RWPE2 (cell line): Measurements from ENCODE around the gene CCDC88B.
A peak's percentile ranks its signal among the peaks of the same experiment; 100 is the strongest.

ENCODE experiments used
- ATAC-seq: fragments of 200-7000 bp; cut with Tn5 transposase; 3 replicates; pipeline ENCODE4 v1.9.1; 2021; ENCODE audit warnings: low read depth
- DNase-seq: peaks from one replicate; pipeline ENCODE4 v3.0.0-alpha.2; 2020; ENCODE audit warnings: low spot score
- H3K27ac ChIP-seq: fragments of 450-650 bp; 2 replicates; pipeline ENCODE4 v1.5.1; 2017; ENCODE audit warnings: mild to moderate bottlenecking; ENCODE audit not compliant: poor library complexity, severe bottlenecking
- H3K27me3 ChIP-seq: fragments of 250-450 bp; sonication (Bioruptor Pico); 2 replicates; pipeline ENCODE4 v1.5.1; 2021; ENCODE audit warnings: mild to moderate bottlenecking, moderate library complexity; ENCODE audit not compliant: insufficient read depth, poor library complexity, severe bottlenecking
- H3K36me3 ChIP-seq: fragments of 250-450 bp; sonication (Bioruptor Pico); 2 replicates; pipeline ENCODE4 v1.5.1; 2020; ENCODE audit warnings: low read depth, mild to moderate bottlenecking, moderate library complexity
- H3K4me1 ChIP-seq: fragments of 250-450 bp; sonication (Bioruptor Pico); 2 replicates; pipeline ENCODE4 v1.5.1; 2021; ENCODE audit warnings: mild to moderate bottlenecking, moderate library complexity; ENCODE audit not compliant: insufficient read depth, poor library complexity, severe bottlenecking
- H3K4me3 ChIP-seq: fragments of 250-450 bp; sonication (Bioruptor Pico); 2 replicates; pipeline ENCODE4 v1.5.1; 2021; ENCODE audit warnings: mild to moderate bottlenecking, moderate library complexity; ENCODE audit not compliant: severe bottlenecking
- H3K9me3 ChIP-seq: fragments of 250-450 bp; sonication (Bioruptor Pico); 2 replicates; pipeline ENCODE4 v1.5.1; 2021; ENCODE audit warnings: mild to moderate bottlenecking, moderate library complexity; ENCODE audit not compliant: severe bottlenecking
- TF ChIP-seq, protein P1 (sequence below): fragments of 450-650 bp; IDR thresholded peaks from one replicate; pipeline ENCODE4 v1.5.1; 2017; ENCODE audit warnings: mild to moderate bottlenecking, moderate library complexity; ENCODE audit not compliant: poor library complexity, severe bottlenecking

Gene CCDC88B

DNA sequence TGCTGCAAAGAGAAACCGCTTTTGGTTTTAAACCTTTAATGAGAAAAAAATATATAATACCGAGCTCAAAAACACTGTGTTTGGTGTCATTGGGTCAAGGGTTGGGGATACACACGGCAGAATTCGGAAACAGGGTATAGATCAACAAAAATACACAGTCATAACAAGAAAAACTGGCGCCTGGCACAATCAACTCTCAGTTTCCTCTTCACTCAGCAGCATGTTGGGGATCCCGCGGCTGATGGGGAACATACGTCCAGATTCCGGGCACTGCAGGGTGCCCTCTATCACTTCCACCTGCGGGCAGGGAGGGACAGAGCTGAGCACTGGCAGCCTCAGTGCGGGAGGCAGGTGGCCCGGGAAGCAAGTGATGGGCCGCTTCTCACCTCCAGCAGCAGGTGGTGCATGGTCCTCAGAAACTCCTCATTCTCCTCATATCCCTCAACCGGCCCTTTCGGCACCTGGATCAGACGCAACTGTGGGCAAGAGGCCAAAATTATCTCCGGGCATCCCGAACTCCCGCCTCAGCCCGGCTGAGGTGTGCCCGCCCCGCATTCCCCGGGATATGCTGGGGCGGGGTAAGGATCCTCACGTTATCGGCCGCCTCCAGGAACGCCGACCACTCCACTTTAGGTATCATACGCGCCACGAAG, 23.2 kb upstream of the CCDC88B start:
- peaks cover 38% of the 10 kb centered on the region for H3K36me3 ChIP-seq
- no peaks in the 10 kb centered on the region for H3K9me3 ChIP-seq
- H3K4me3 ChIP-seq = peak overlapping the region; percentile 74
- TF ChIP-seq, protein P1, sequence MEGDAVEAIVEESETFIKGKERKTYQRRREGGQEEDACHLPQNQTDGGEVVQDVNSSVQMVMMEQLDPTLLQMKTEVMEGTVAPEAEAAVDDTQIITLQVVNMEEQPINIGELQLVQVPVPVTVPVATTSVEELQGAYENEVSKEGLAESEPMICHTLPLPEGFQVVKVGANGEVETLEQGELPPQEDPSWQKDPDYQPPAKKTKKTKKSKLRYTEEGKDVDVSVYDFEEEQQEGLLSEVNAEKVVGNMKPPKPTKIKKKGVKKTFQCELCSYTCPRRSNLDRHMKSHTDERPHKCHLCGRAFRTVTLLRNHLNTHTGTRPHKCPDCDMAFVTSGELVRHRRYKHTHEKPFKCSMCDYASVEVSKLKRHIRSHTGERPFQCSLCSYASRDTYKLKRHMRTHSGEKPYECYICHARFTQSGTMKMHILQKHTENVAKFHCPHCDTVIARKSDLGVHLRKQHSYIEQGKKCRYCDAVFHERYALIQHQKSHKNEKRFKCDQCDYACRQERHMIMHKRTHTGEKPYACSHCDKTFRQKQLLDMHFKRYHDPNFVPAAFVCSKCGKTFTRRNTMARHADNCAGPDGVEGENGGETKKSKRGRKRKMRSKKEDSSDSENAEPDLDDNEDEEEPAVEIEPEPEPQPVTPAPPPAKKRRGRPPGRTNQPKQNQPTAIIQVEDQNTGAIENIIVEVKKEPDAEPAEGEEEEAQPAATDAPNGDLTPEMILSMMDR = peak; percentile 18
- H3K27me3 ChIP-seq = no peaks in the 10 kb centered on the region
- H3K4me1 ChIP-seq = peaks cover 12% of the 10 kb centered on the region
- peak; percentile 77 for DNase-seq
- ATAC-seq = peak; percentile 5; the same call in 2 of the 3 replicates
- peak overlapping the region; percentile 95 for H3K27ac ChIP-seq

DNA sequence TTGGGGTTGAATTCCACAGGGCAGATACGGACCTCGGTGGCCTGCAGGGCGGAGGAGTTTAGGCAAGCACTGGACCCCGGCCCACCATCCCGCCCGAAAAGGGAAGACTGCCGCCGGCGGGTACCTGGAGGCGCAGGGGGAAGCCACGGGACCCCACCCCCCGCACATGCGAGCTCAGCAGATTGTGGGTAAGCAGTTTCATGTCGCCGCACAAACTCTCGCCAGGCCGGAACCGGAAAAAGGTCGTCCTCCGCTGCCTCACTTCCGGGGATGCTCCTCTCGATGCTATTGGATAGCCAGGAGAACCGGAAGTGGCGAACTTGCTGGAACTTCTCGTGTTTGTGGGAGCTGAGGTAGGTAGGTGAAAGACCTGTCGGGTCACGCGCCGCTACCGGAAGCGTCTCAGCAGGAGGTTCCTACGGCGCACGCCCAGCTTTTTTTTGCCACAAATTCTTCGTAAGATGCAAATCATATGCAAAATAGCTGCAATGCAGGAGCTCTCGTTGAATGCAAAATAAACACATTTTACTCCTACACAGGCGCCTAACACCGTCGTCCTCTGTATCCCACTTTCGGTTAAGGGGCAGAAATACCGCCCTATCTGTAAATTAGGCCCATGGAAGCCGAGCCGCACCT, 22.6 kb upstream of the CCDC88B start, which contains the start of gene TRMT112:
TRMT112 (minus strand) TSS at position 235 of the 636 bp plus-strand sequence; CDS start at position 202, 33 bp downstream.
- ATAC-seq (peak; percentile 68), DNase-seq (peak; percentile 99)
- TF ChIP-seq, protein P1 = no peak
- peaks cover 44% of the 10 kb centered on the region for H3K36me3 ChIP-seq
- H3K4me3 ChIP-seq = peak within 1 kb of the TSS; percentile 74
- H3K27ac ChIP-seq = peak within 1 kb of the TSS; percentile 95
- H3K27me3 ChIP-seq = no peaks in the 10 kb centered on the region
- H3K9me3 ChIP-seq = no peaks in the 10 kb centered on the region
- peaks cover 18% of the 10 kb centered on the region for H3K4me1 ChIP-seq

DNA sequence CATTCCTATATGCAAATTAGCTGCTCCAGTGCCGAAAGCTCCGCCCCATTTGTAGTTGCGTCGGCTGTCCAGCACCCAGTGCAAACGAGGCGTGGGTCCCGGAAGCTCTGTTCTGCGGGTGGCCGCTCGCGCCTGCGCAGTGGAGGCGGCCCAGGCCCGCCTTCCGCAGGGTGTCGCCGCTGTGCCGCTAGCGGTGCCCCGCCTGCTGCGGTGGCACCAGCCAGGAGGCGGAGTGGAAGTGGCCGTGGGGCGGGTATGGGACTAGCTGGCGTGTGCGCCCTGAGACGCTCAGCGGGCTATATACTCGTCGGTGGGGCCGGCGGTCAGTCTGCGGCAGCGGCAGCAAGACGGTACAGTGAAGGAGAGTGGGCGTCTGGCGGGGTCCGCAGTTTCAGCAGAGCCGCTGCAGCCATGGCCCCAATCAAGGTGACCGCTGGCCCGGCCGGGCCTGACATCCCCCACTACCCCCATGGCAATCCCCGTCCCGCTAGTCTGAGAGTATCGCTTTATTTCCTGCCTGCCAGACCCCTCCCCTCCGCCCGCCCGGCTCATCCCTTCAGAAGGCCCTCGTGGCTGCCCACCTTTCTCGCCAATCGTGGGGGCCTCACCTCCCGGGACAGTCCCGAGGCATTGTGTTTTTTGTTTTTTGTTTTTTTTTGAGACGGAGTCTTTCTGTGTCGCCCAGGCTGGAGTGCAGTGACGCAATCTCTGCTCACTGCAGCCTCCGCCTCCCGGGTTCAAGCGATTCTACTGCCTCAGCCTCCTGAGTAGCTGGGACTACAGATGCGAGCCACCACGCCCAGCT, 21.8 kb upstream of the CCDC88B start, which contains the start of gene PRDX5:
PRDX5 (plus strand) TSS at position 161 of the 805 bp plus-strand sequence; CDS start at position 256, 95 bp downstream.
- peaks cover 49% of the 10 kb centered on the region for H3K36me3 ChIP-seq
- H3K4me1 ChIP-seq = peaks cover 18% of the 10 kb centered on the region
- peak within 1 kb of the TSS; percentile 74 for H3K4me3 ChIP-seq
- H3K9me3 ChIP-seq = no peaks in the 10 kb centered on the region
- peak within 1 kb of the TSS; percentile 95 for H3K27ac ChIP-seq
- ATAC-seq = peak; percentile 62
- no peaks in the 10 kb centered on the region for H3K27me3 ChIP-seq
- DNase-seq = peak; percentile 97
- TF ChIP-seq, protein P1 = peak; percentile 79

DNA sequence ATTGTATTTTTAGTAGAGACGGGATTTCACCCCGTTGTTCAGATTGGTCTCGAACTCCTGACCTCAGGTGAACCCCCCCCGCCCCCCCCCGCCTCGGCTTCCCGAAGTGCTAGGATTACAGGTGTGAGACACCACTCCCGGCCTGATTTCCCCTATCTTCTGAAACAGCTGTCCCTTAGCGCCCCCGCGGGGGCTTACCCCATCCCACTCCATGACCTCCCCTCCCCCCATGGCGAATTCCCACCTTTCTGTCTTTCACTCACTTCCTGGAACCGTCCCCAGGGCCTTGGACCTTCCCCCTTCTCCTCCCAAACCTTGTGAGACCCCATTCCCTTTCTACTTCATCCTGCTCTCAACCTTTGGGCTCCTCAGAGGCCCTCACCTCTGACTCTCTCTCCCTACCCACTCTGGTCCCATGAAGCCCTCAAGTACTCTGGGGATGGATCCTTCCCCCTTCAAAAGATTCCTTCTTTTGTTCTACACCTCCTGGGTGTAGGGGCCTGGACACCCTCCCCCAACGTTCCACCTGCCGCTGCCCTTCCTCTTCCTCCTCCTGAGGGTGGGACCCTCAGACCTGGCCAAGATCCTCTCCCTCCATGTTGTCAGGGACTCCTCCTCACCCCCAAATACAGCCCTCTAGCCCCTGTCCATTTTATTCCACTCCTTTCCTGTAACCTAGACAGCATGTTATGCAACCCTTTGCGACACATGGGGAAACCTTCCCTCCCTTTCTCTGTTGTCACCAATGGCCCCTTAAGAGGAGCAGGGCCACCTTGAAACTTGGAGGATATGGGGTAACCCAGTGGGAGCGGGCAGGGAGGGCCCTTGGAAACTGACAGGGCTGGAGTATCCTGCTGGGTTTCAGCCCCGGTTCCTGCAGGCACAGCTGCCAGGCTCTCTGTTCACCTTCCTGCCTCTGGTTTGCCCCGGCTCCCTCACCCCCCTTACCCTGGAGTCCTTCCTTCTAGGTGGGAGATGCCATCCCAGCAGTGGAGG, 20.9 kb upstream of the CCDC88B start:
- Histone ChIP-seq H3K9me3 (no peaks in the 10 kb centered on the region), H3K4me3 (peak overlapping the region; percentile 74), H3K4me1 (peaks cover 24% of the 10 kb centered on the region), H3K27me3 (no peaks in the 10 kb centered on the region), H3K36me3 (peaks cover 49% of the 10 kb centered on the region), H3K27ac (peak overlapping the region; percentile 95)
- TF ChIP-seq, protein P1 = no peak
- ATAC-seq = no peak
- DNase-seq = peak; percentile 41
